Measurements from ENCODE around the gene IQGAP2.

The IQGAP2 gene

GRCh38 chr5:76386360-76386759 is 16.7 kb upstream of the IQGAP2 start:
- DNase-seq, result no peak

- DNase-seq, result no peak
These were observed 14.8 kb upstream of the IQGAP2 start for GRCh38 chr5:76388236-76388635.

- DNase-seq, result no peak
These were observed 14.1 kb upstream of the IQGAP2 start for GRCh38 chr5:76388791-76389512.

- no peak for DNase-seq
These were observed 13.5 kb upstream of the IQGAP2 start for GRCh38 chr5:76389513-76390154.

- DNase-seq, result no peak
These were observed 12.1 kb upstream of the IQGAP2 start for GRCh38 chr5:76391014-76391413.

GRCh38 chr5:76393035-76393680 is 9.9 kb upstream of the IQGAP2 start:
- DNase-seq, result no peak

GRCh38 chr5:76397200-76397599 is 5.9 kb upstream of the IQGAP2 start:
- no peak for DNase-seq

GRCh38 chr5:76399268-76399667 is 3.8 kb upstream of the IQGAP2 start:
- no peak for DNase-seq

- DNase-seq, result no peak
These were observed 2.6 kb upstream of the IQGAP2 start for GRCh38 chr5:76400466-76400865.

GRCh38 chr5:76401801-76402250 is 1.3 kb upstream of the IQGAP2 start:
- peak; percentile 75 for DNase-seq

GRCh38 chr5:76402251-76402885 is 717 bp upstream of the IQGAP2 start:
- peak; percentile 91 for DNase-seq

- peak; percentile 87 for DNase-seq
These were observed 709 bp downstream of the IQGAP2 start for GRCh38 chr5:76403766-76404222.

GRCh38 chr5:76404223-76405211 is 1.4 kb downstream of the IQGAP2 start:
- DNase-seq, result peak; percentile 89

GRCh38 chr5:76406014-76406413 is 2.9 kb downstream of the IQGAP2 start:
- DNase-seq, result no peak

GRCh38 chr5:76406673-76407072 is 3.6 kb downstream of the IQGAP2 start:
- DNase-seq, result no peak

- DNase-seq, result no peak
These were observed 5.1 kb downstream of the IQGAP2 start for GRCh38 chr5:76408104-76408654.

GRCh38 chr5:76412511-76412910 is 9.4 kb downstream of the IQGAP2 start:
- DNase-seq, result no peak

- no peak for DNase-seq
These were observed 10.7 kb downstream of the IQGAP2 start for GRCh38 chr5:76413746-76414145.

- DNase-seq, result no peak
These were observed 11.7 kb downstream of the IQGAP2 start for GRCh38 chr5:76414788-76415187.

GRCh38 chr5:76415855-76416254 is 12.8 kb downstream of the IQGAP2 start:
- no peak for DNase-seq

- no peak for DNase-seq
These were observed 16.7 kb downstream of the IQGAP2 start for GRCh38 chr5:76419597-76420298.
